ENCODE data around the gene SAMD1.
"Not testable (repeated sequence)": the region's sequence is repeated elsewhere in the genome, so short reads cannot be mapped to it uniquely, and the experiment has no call there.

SAMD1 gene

DNA sequence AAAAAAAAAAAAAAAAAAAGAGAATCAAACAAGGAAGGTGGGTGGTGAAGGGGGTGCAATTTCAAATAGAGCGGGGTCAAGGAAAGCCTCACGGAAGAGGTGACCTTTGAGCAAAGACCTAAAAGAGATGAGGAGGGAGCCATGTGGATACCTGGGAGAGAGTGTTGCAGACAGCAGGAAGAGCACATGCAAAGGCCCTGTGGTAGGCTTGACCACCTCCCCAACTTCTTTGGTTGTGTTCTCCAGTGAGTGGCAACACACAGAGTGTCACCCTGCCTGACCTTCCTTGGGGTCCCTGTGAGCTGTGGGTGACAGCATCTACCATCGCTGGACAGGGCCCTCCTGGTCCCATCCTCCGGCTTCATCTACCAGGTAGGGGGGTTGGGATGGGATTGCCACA lies 40.0 kb downstream of the SAMD1 start:
- Mint-ChIP-seq H3K9me3 (peaks cover 3% of the 10 kb centered on the region), H3K36me3 (ENCODE audit: low read depth) (peaks cover 18% of the 10 kb centered on the region), H3K4me3 (no peak overlapping the region), H3K27ac (no peak overlapping the region), H3K27me3 (ENCODE audit: low read depth) (peaks cover 8% of the 10 kb centered on the region), H3K4me1 (no peaks in the 10 kb centered on the region)
- TF ChIP-seq, protein P1, sequence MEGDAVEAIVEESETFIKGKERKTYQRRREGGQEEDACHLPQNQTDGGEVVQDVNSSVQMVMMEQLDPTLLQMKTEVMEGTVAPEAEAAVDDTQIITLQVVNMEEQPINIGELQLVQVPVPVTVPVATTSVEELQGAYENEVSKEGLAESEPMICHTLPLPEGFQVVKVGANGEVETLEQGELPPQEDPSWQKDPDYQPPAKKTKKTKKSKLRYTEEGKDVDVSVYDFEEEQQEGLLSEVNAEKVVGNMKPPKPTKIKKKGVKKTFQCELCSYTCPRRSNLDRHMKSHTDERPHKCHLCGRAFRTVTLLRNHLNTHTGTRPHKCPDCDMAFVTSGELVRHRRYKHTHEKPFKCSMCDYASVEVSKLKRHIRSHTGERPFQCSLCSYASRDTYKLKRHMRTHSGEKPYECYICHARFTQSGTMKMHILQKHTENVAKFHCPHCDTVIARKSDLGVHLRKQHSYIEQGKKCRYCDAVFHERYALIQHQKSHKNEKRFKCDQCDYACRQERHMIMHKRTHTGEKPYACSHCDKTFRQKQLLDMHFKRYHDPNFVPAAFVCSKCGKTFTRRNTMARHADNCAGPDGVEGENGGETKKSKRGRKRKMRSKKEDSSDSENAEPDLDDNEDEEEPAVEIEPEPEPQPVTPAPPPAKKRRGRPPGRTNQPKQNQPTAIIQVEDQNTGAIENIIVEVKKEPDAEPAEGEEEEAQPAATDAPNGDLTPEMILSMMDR (IDR thresholded peaks at IDR 0.05; ENCODE audit: unreplicated experiment in 3 of 3): no peak

DNA sequence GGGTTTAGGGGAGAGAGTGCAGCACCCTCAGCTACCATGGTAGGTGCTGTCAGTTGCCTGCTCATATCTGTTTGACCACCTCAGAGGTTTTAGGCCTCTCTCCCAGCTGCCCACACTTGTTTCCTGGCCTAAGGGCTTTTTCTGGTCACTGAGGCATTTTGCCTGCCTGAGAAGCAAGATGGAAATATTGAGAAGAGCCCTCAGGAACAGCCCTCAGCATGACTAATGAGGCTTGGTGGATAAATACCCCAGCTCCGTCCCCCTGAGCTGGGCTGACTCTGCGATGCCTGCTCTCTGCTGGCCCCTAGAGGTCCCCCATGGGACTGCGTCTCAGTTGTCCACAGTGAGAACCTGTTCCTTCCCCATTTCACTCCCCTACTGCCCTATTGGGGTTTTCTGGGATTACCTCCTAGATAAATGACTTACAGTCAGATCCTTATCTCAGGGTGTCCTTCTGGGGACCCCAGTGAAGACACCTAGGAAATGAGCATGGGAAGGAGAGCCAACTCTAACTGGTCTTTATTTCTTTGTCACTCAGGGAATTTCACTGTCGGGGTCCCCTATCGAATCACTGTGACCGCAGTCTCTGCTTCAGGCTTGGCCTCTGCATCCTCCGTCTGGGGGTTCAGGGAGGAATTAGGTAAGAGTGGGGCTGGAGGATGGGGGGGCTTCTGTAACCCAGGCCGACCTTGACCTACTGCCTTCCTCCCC lies 42.0 kb downstream of the SAMD1 start:
- peaks cover 3% of the 10 kb centered on the region for H3K27me3 Mint-ChIP-seq (ENCODE audit: low read depth)
- H3K9me3 Mint-ChIP-seq: peaks cover 3% of the 10 kb centered on the region
- no peak overlapping the region for H3K4me3 Mint-ChIP-seq
- no peaks in the 10 kb centered on the region for H3K4me1 Mint-ChIP-seq
- TF ChIP-seq, protein P1 (IDR thresholded peaks at IDR 0.05; ENCODE audit: unreplicated experiment in 3 of 3): peak; percentile 54 to 65 (median 64)
- H3K27ac Mint-ChIP-seq: no peak overlapping the region
- peaks cover 9% of the 10 kb centered on the region for H3K36me3 Mint-ChIP-seq (ENCODE audit: low read depth)

DNA sequence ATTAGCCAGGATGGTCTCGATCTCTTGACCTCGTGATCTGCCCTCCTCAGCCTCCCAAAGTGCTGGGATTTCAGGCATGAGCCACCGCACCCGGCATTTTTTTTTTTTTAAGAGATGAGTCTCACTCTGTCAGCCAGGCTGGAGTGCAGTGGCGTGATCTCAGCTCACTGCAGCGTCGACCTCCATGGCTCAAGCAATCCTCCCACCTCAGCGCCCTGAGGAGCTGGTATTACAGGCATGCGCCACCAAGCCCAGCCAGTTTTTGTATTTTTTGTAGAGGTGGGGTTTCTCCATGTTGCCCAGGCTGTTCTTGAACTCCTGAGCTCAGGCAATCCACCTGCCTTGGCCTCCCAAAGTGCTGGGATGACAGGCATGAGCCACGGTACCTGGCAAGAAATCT lies 42.7 kb downstream of the SAMD1 start:
- H3K4me1 Mint-ChIP-seq; H3K27ac Mint-ChIP-seq; H3K4me3 Mint-ChIP-seq; H3K27me3 Mint-ChIP-seq (ENCODE audit: low read depth); H3K9me3 Mint-ChIP-seq: not testable (repeated sequence)
- H3K36me3 Mint-ChIP-seq (ENCODE audit: low read depth): peaks cover 13% of the 10 kb centered on the region

DNA sequence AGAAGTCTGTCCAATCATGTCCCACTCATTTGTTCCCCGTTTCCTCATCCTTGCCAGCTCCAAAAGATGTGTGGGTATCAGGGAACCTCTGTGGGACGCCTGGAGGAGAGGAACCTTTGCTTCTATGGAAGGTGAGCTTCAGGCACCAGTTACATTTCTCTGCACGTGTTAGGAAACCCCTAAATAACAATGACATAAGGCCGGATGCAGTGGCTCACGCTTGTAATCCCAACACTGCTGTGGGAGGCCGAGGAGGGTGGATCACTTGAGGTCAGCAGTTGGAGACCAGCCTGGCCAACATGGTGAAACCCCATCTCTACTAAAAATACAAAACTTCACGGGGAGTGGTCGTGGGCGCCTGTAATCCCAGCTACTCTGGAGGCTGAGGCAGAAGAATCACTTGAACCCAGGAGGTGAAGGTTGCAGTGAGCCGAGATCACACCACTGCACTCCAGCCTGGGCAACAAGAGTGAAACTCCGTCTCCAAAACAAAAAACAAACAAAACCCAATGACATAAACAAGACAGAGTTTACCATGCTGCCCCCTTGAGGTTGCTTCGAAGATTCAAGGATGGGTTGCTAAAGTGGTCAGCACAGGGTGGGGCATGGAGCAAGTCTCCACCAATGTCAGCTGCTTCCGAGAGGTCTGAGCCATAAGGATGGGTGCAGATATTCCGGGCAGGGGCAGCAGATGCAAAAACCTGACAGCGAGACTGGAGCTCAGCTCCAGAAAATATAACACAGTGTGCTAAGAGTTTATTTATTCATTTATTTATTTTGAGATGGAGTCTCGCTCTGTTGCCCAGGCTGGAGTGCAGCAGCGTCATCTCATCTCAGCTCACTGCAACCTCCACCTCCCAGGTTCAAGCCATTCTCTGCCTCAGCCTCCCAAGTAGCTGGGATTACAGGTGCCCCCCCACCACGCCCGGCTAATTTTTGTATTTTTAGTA lies 47.6 kb downstream of the SAMD1 start:
- TF ChIP-seq, protein P1 (IDR thresholded peaks at IDR 0.05; ENCODE audit: unreplicated experiment in 3 of 3): peak; percentile 47 to 58 (median 57)
- not testable (repeated sequence) for H3K36me3 Mint-ChIP-seq (ENCODE audit: low read depth); H3K4me3 Mint-ChIP-seq; H3K27me3 Mint-ChIP-seq (ENCODE audit: low read depth); H3K9me3 Mint-ChIP-seq; H3K4me1 Mint-ChIP-seq
- peak overlapping the region in 1 of 3 experiments; percentile 60 for H3K27ac Mint-ChIP-seq

DNA sequence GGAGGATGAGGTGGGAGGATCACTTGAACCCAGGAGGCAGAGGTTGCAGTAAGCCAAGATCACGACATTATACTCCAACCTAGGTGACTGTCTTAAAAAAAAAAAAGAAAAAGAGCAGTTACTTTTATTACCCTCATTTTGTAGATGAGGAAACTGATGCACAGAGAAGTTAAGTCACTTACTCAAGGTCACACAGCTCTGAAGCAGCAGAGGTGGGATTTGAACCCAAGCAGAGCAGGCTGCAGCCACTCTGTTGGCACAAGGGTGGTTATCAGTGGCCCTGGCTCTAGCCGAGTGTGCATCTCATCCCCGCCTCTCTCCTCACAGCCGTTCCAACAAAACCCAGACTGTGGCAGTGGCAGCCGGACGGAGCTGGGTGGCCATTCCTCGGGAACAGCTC lies 51.4 kb downstream of the SAMD1 start:
- no peak overlapping the region for H3K27ac Mint-ChIP-seq
- H3K4me1 Mint-ChIP-seq: peaks cover 7% of the 10 kb centered on the region
- H3K27me3 Mint-ChIP-seq (ENCODE audit: low read depth): peaks cover 6% of the 10 kb centered on the region
- TF ChIP-seq, protein P1 (IDR thresholded peaks at IDR 0.05; ENCODE audit: unreplicated experiment in 3 of 3): no peak
- no peak overlapping the region for H3K4me3 Mint-ChIP-seq
- peaks cover 3% of the 10 kb centered on the region for H3K36me3 Mint-ChIP-seq (ENCODE audit: low read depth)
- no peaks in the 10 kb centered on the region for H3K9me3 Mint-ChIP-seq
